Measurements from ENCODE around the gene PRELP.

The PRELP gene

GRCh38 chr1:203479646-203480045 is 4.0 kb downstream of the PRELP start:
- DNase-seq, result no peak

DNA sequence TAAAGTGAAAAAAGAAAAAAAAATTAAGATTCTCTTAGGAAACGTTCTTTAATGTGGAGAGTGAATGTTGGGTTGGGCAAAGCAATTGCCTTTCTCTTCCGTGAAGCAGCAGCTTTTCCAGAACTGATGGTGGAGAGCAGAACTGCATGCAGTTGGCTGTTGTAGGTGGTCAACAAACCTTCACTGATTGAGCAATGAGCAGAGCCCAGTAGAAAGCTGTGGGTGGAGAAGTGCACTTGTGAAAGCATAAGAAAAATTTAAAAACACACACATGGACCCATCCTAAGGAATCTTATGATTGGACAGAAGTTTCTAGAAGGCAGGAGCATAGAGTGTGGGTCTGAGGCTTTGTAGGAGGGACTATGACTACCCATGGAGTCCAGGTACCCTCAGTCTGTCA is 4.5 kb downstream of the PRELP start:
- no peak for DNase-seq

DNA sequence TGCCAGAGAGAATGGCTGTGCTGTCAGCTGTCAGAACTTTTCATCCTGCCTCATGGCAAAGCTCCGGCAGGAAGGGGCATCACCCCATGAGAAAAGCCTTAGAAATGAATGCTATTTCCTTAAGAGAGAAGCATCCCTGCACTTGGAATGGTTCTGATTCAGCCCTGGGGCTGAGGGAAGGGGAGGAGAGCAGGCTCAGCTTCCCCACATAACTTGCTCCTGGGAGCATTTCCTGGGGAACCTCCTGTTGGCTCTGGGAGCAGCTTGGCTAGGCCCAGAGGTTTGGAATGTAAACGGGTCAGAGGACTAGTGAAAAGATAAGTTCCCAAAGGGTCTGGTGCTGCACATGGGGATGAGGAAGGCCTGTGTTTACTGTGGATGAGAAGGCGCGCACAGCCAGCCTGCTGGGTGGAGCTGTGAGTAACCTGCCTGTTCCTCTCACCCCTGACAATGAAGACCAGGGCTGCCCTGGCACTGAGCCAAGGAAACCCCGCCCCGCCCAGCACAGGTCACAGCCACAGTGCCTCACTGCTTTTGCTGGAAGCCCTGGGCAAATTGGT is 5.0 kb downstream of the PRELP start:
- peak in 1 of 2 experiments; percentile 66 for DNase-seq

- no peak for DNase-seq
These were observed 5.6 kb downstream of the PRELP start for GRCh38 chr1:203481196-203481595.

DNA sequence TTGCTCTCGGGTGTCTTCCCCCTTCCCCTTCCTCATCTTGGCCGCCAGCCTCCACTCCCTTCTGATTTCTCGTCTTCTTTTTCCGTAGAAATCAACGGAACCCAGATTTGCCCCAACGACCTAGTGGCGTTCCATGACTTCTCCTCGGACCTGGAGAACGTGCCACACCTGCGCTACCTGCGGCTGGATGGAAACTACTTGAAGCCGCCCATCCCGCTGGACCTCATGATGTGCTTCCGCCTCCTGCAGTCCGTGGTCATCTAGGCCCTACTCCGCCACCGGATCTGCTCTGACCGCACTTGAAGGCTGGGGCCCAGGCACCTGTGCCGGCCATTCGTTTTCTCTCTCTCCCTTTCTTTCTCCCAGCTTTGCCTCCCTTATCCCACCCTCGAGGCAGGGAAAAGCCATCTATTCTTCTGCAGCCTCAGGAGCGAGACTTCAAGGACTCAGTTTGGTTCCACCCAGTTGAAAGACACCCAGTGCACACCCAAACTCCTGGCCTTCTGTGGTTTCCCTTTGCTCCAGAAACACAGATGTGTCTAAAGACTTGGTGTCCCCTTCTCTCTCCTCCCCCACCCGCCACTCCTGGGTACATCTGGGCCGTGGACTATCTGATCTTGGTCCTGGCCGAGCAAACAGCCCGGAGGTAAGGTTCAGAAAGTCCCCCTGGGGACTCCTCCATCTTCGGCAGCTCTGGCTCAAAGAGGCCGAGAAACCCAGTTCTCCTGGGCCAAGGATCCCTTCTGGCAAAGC is 11.2 kb downstream of the PRELP start:
- DNase-seq, result no peak

DNA sequence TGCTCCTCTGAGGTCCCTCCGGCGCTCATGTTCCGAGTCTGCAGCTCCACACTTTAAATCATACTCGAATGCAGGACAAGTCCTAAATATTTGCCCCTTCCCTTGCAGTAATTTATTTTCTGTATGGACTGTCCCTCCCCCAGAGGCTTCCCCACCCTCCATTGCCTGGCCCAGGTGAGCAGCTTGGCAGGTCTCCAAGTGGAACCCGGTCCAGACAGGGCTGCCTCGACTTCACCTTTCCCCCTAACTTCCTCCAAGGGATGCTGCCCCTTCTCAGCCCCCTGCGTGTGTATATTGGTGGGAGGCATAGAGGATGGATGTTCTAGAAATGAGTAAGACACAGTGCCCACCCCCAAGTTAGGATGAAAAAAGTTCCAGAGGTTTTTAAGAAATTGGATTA is 12.9 kb downstream of the PRELP start:
- no peak for DNase-seq

DNA sequence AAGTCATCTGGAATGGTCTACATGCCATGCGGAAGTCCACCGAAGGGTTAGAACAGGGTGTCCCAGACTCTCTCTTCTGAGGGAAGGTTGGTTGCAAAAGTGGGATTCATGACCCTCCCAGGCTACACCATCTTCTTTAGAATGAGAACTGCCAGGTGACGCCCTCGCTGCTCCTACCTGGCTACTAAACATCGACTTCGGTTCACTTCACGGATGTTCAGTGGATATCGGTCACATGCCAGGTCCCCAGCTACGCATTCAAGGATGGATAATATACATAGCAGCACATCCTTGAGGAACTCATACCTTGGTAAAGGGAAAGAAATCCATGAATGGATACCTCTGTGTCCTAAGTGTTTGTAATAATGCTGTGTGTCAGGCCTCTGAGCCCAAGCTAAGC is 15.0 kb downstream of the PRELP start:
- no peak for DNase-seq

- DNase-seq, result no peak
These were observed 16.1 kb downstream of the PRELP start for GRCh38 chr1:203491664-203492063.

DNA sequence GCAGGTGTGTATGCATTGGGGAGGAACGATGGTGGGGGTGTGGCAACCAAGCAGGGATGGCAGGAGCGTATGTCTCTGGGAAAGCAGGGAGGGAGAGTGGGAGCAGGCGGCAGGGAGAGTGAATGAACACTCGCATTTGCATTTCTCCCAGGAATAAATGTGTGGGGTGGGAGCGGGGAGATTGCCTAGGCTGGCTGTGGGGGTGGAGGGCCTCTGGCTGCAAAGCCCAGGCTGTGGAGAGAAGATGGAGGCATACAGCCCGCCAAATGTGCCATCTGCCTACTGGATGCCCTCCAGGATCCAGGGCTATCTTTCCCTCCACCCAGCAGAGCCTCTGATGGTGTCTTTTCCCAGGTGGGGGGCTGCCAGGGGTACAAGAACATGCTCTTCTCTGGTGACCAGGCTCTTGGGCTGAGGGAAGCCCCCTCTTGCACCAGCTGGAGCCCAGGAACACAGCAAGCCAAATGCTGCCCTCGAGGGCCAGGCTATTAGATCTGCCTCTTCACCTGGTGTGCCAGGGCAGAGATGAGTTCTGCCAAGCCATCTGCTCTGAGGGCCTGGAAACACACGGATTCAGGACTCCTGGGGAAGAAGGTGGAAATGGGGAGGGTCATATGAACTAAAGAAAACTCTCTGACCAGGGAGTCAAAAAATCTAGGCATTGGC is 16.6 kb downstream of the PRELP start:
- peak; percentile 26 to 76 for DNase-seq

DNA sequence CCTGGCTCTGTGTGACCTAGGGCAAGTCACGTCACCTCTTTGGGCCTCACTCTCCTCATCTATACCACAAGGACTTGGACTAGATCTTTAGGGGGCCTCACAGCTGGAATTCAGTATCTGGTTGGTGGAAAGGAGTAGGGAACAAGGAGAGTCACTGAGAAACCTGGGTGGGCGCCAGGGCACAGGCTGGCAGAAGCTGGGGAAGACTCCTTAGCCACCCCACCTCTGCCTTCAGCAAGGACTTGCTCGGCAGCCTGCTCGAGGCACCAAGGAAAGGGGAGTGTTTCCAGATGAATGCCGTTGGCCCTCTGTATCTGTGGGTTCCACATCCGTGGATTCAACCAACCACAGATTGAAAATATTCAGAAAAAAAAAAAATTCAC is 17.1 kb downstream of the PRELP start:
- DNase-seq, result no peak

DNA sequence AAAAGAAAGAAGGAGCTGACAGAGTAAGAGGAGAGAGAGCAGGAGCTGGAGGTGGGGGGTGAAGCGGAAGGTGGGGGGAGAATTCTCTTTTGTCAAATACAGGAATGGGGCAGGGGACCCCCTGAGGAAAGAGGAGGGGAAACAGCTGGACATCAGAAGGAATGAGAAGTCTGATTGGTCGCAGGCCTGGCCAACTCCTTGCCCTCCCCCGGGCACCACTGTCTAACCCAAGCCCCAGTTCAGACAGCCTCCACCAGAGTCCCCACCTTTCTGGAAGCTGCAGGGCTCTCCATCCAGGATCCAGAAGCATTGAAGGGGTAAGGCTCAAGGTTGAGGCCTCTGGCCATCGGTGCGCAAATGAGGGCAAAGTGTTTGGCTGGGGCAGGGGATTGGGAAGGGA is 18.3 kb downstream of the PRELP start, which contains the start of gene OPTC:
Gene OPTC (plus strand): TSS at position 253 of the 400 bp plus-strand sequence. CDS start 1,853 bp downstream, outside the sequence.
- DNase-seq, result no peak

GRCh38 chr1:203495845-203496244 is 20.2 kb downstream of the PRELP start:
- DNase-seq, result no peak

DNA sequence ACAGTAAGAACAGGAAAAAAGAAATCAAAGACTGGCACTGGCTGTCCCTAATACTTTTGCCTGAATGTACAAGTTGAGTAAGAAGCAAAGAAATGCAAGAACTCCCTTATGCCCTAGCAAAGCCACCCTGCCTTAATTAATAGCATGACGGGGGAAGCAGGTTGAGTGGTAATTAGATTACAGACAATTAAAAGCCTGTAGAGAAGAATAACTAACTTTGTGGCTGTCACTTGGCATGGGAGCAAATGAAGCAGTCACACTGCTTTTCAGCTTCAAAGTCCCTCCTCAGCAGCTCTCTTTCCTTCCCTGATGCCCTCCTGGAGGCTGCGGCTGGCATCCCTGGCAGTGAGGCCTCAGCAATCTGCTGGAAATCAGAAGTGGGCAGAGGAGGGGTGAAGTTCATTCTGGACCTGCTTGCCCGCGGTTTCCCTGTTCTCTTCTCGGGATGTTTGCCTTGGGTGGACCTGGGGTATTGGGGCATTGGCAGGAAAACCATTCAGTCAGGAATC is 21.7 kb downstream of the PRELP start:
- DNase-seq, result no peak

- DNase-seq, result no peak
These were observed 24.2 kb downstream of the PRELP start for GRCh38 chr1:203499643-203500278.

DNA sequence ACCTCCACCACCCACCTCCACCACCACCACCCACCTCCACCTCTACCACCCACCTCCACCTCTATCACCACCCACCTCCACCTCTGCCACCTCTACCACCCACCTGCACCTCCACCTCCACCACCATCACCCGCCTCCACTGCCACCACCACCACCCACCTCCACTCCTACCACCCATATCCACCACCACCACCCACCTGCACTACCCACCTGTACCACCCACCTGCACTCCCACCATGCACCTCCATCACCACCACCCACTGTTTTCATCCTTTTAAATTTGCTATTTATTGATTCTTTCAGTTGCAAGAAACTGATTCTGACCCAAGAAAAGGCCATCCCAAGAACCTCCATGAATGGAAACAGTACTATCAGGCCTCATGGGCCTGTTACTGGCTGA is 24.7 kb downstream of the PRELP start:
- no peak for DNase-seq

DNA sequence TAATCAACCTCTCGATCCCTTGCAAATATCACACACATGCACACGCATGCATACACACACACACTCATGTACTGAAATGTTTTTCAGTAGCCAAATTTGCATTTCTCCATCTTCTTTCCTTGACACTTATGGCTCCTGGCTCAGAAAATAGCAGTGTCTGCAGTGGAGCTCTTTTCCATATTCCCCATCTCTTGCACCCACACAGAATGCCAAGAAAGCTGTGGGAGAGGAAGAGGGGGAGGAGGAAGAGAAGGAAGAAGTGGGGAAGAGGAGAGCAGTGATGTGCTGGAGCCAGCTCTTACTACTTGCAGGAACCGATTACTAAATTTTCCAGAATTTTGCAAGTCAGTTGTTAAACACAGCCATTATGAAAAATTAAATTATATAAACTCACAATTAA is 28.2 kb downstream of the PRELP start:
- DNase-seq, result no peak

DNA sequence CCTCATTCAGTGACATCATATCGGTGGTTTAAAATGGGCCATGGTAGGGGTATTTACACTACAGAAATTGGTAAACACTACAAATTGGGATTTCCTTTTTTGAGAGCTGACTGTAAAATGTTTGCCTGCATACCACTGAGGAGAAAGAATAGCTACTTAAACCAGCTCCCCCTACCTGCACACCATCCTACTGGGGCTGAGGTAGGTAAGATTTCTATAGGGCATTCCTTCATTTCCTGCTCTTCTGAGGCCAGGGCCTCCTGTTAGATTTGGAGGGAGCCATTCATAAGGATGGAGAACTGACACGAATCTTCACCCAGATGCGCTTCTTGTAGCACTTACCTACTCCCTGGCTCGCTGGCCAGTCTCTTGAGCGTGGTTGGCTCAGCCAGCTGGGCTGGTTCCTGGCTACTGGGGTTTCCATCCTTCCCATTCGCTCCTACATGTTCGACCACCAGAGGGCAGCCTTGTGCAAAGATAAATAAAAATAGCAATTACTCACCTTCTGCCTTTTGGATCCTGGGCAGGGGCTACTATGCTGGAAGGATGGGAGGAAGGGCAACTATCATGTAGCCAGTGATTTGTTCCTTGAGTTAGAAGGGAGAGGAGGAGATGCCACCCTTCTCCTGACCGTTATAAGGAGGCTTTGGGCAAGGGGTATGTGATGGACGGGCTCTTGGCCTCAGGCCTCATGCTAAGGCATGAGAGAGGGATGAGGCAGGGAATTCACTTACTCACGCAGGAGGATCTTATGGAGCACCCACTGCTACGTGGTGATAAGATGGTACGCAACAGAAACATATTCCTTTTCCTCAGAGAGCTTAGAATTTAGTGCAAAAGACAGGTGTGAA is 29.0 kb downstream of the PRELP start:
- DNase-seq, result peak; percentile 65 to 82

- DNase-seq, result no peak
These were observed 30.1 kb downstream of the PRELP start for GRCh38 chr1:203505526-203506204.

GRCh38 chr1:203506858-203507626 is 31.4 kb downstream of the PRELP start:
- DNase-seq, result no peak

DNA sequence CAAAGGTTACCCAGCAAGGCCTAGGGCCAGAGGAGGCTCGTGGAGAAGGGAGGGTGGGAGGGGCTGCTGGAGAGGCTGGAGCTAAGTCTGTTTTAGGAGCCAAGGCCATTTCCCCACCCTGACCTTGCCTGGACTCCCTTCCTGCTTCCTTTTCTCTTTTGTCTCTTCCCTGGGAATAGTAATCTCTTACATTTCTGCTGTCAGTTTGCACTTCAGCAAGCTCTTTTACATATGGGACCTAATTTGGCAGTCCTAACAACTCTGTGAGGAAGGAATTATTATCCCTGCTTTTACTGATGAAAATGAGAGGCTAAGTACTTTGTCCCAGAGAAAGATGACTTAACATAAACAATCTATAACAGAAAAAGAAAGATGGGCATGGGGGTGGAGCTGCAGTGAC is 32.2 kb downstream of the PRELP start:
- peak; percentile 21 to 54 for DNase-seq

DNA sequence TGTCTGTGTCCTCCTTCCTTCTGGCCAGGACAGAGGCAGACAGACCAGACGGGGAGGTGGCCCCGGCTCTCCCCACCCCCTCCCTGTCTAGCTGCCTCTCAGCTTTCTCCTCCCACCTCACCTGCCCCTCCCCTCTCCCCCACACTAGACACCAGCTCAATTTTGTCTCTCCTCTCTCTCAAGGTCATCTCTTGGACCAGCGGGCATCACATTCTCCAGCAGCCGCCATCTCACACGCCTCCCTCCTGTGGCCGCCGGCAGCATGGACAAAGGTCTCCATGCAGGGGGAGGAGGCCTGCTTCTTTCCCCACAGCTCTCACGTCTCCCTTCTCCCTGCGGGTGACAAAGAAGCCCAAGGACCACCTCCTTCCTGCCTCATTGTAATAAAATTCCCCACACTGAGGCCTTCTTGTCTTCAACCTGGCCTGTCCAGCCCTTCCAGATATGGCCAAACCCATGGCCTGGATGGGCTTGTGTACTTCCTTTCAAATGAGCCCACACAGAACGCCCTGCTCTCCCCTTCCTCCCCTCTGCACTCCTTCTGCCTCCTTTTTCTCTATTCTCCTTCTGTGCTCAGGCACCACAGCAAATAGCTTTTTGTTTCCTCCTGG is 33.0 kb downstream of the PRELP start:
- DNase-seq, result peak in 1 of 2 experiments; percentile 19

Data from NCI-H526 (cell line).